ENCODE data around the gene SULT2B1. TPM values are rescaled to one million over a fixed set of nuclear protein-coding genes. Genes with fewer than 3 reads are reported as not detected.

Gene SULT2B1
- total and polyA plus RNA-seq, 2 experiments from 2014 or later, result 0.79 TPM; not detected in 1

DNA sequence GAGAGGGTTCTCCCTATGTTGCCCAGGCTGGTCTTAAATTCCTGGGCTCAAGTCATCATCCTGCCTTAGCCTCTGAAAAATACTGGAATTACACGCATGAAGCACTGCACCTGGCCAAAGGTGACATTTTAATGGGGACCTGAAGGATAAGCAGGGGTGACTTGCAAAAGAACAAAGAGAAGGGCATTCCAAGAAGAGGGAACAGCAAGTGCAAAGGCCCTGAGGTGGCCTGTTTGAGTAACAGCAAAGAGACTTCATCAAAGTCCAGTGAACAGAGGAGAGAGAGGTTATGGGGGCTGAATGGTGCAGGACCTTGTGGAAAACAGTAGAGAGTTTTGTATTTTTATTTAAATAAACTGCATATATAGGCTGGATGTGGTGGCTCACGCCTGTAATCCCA lies 89.9 kb downstream of the SULT2B1 start:
- no peak for DNase-seq (ENCODE audit: low spot score)
- no peaks in the 10 kb centered on the region for H3K27me3 ChIP-seq
- H3K4me2 ChIP-seq, result no peak overlapping the region
- H3K9me3 ChIP-seq (ENCODE audit: low read depth), result no peaks in the 10 kb centered on the region
- H2AFZ ChIP-seq, result no peak overlapping the region
- no peaks in the 10 kb centered on the region for H3K79me2 ChIP-seq
- WGBS (ENCODE audit: low lambda C conversion rate, missing lambda C conversion rate), result 97% methylated on average over 2 of the region's 2 CpGs
- TF ChIP-seq EZH2phosphoT487 (IDR thresholded peaks at IDR 0.05; ENCODE audit: low read depth, severe bottlenecking, unreplicated experiment) (no peak), EZH2 (IDR thresholded peaks at IDR 0.05; ENCODE audit: borderline replicate concordance) (no peak)
- TF ChIP-seq, protein P1, sequence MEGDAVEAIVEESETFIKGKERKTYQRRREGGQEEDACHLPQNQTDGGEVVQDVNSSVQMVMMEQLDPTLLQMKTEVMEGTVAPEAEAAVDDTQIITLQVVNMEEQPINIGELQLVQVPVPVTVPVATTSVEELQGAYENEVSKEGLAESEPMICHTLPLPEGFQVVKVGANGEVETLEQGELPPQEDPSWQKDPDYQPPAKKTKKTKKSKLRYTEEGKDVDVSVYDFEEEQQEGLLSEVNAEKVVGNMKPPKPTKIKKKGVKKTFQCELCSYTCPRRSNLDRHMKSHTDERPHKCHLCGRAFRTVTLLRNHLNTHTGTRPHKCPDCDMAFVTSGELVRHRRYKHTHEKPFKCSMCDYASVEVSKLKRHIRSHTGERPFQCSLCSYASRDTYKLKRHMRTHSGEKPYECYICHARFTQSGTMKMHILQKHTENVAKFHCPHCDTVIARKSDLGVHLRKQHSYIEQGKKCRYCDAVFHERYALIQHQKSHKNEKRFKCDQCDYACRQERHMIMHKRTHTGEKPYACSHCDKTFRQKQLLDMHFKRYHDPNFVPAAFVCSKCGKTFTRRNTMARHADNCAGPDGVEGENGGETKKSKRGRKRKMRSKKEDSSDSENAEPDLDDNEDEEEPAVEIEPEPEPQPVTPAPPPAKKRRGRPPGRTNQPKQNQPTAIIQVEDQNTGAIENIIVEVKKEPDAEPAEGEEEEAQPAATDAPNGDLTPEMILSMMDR (IDR thresholded peaks at IDR 0.05; ENCODE audit: poor library complexity), result no peak
- H3K9me2 ChIP-seq (replicated peaks; ENCODE audit: insufficient read depth), result no peaks in the 10 kb centered on the region
- H4K20me1 ChIP-seq (ENCODE audit: insufficient read depth, poor library complexity, severe bottlenecking), result no peaks in the 10 kb centered on the region
- peaks cover 11% of the 10 kb centered on the region for H3K4me1 ChIP-seq (ENCODE audit: insufficient read depth)
- H3K27ac ChIP-seq, result no peak overlapping the region
- H3K4me3 ChIP-seq, result no peak overlapping the region
- H3K36me3 ChIP-seq (replicated peaks; ENCODE audit: insufficient read depth, low read depth), result no peaks in the 10 kb centered on the region

DNA sequence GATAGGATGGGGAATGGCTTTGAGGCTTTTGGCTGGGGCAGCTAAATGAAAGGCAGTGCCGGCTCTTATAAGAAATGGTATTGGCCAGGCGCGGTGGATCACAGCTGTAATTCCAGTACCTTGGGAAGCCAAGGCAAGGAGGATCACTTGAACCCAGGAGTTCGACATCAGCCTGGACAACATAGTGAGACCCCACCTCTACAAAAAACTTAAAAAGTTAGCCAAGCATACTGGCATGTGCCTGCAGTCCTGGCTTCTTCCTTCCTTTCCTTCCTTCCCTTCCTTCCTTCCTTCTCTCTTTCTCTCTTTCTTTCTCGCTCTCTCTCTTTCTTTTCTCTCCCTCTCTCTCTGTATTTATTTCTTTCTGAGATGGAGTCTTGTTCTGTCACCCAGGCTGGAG lies 90.9 kb downstream of the SULT2B1 start:
- Histone ChIP-seq H3K36me3 (replicated peaks; ENCODE audit: insufficient read depth, low read depth) (no peaks in the 10 kb centered on the region), H3K27ac (no peak overlapping the region), H3K9me3 (ENCODE audit: low read depth) (no peaks in the 10 kb centered on the region), H4K20me1 (ENCODE audit: insufficient read depth, poor library complexity, severe bottlenecking) (no peaks in the 10 kb centered on the region), H3K9me2 (replicated peaks; ENCODE audit: insufficient read depth) (no peaks in the 10 kb centered on the region), H2AFZ (no peak overlapping the region), H3K4me3 (no peak overlapping the region), H3K79me2 (no peaks in the 10 kb centered on the region), H3K27me3 (no peaks in the 10 kb centered on the region), H3K4me1 (ENCODE audit: insufficient read depth) (peaks cover 11% of the 10 kb centered on the region), H3K4me2 (no peak overlapping the region)
- WGBS (ENCODE audit: low lambda C conversion rate, missing lambda C conversion rate), result 96% methylated on average over 5 of the region's 5 CpGs
- no peak for TF ChIP-seq EZH2 (IDR thresholded peaks at IDR 0.05; ENCODE audit: borderline replicate concordance)
- no peak for TF ChIP-seq EZH2phosphoT487 (IDR thresholded peaks at IDR 0.05; ENCODE audit: low read depth, severe bottlenecking, unreplicated experiment)
- TF ChIP-seq, protein P1 (IDR thresholded peaks at IDR 0.05; ENCODE audit: poor library complexity), result no peak
- DNase-seq (ENCODE audit: low spot score), result no peak

DNA sequence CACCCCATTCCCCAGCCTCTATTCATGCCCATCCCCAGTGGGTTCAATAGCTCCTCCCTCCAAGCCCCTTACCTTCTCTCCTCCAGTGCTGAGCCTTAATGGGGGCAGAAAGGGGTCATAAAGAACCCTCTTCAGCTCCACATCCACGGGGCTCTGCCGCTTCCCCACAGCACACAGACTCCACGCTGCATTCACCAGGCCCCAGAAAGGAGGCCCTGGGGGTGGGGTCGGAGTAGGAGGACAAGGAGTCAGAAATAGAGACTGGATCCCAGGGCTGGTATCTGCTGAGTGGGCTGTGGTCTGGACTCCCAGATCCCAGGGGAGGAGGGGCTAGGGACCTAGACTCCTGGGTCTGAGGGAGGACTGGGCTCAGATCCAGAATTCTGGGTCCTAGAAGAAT lies 92.4 kb downstream of the SULT2B1 start:
- Histone ChIP-seq H3K4me1 (ENCODE audit: insufficient read depth) (peaks cover 11% of the 10 kb centered on the region), H3K27ac (no peak overlapping the region), H3K4me3 (no peak overlapping the region), H3K79me2 (no peaks in the 10 kb centered on the region), H3K4me2 (peak overlapping the region; percentile 99), H3K9me2 (replicated peaks; ENCODE audit: insufficient read depth) (no peaks in the 10 kb centered on the region), H3K27me3 (no peaks in the 10 kb centered on the region), H3K9me3 (ENCODE audit: low read depth) (no peaks in the 10 kb centered on the region), H4K20me1 (ENCODE audit: insufficient read depth, poor library complexity, severe bottlenecking) (no peaks in the 10 kb centered on the region), H3K36me3 (replicated peaks; ENCODE audit: insufficient read depth, low read depth) (no peaks in the 10 kb centered on the region), H2AFZ (no peak overlapping the region)
- 70% methylated on average over 4 of the region's 4 CpGs for WGBS (ENCODE audit: low lambda C conversion rate, missing lambda C conversion rate)
- TF ChIP-seq EZH2 (IDR thresholded peaks at IDR 0.05; ENCODE audit: borderline replicate concordance) (no peak), EZH2phosphoT487 (IDR thresholded peaks at IDR 0.05; ENCODE audit: low read depth, severe bottlenecking, unreplicated experiment) (no peak)
- TF ChIP-seq, protein P1 (IDR thresholded peaks at IDR 0.05; ENCODE audit: poor library complexity), result no peak
- no peak for DNase-seq (ENCODE audit: low spot score)
